RWPE2 (cell line): Measurements from ENCODE around the gene C11orf21.
A peak's percentile ranks its signal among the peaks of the same experiment; 100 is the strongest.

Experiments used
- ATAC-seq: fragments of 200-7000 bp; cut with Tn5 transposase; 3 replicates; pipeline ENCODE4 v1.9.1; 2021; ENCODE audit warnings: low read depth
- DNase-seq: peaks from one replicate; pipeline ENCODE4 v3.0.0-alpha.2; 2020; ENCODE audit warnings: low spot score
- H3K27ac ChIP-seq: fragments of 450-650 bp; 2 replicates; pipeline ENCODE4 v1.5.1; 2017; ENCODE audit warnings: mild to moderate bottlenecking; ENCODE audit not compliant: poor library complexity, severe bottlenecking
- H3K27me3 ChIP-seq: fragments of 250-450 bp; sonication (Bioruptor Pico); 2 replicates; pipeline ENCODE4 v1.5.1; 2021; ENCODE audit warnings: mild to moderate bottlenecking, moderate library complexity; ENCODE audit not compliant: insufficient read depth, poor library complexity, severe bottlenecking
- H3K36me3 ChIP-seq: fragments of 250-450 bp; sonication (Bioruptor Pico); 2 replicates; pipeline ENCODE4 v1.5.1; 2020; ENCODE audit warnings: low read depth, mild to moderate bottlenecking, moderate library complexity
- H3K4me1 ChIP-seq: fragments of 250-450 bp; sonication (Bioruptor Pico); 2 replicates; pipeline ENCODE4 v1.5.1; 2021; ENCODE audit warnings: mild to moderate bottlenecking, moderate library complexity; ENCODE audit not compliant: insufficient read depth, poor library complexity, severe bottlenecking
- H3K4me3 ChIP-seq: fragments of 250-450 bp; sonication (Bioruptor Pico); 2 replicates; pipeline ENCODE4 v1.5.1; 2021; ENCODE audit warnings: mild to moderate bottlenecking, moderate library complexity; ENCODE audit not compliant: severe bottlenecking
- H3K9me3 ChIP-seq: fragments of 250-450 bp; sonication (Bioruptor Pico); 2 replicates; pipeline ENCODE4 v1.5.1; 2021; ENCODE audit warnings: mild to moderate bottlenecking, moderate library complexity; ENCODE audit not compliant: severe bottlenecking
- CTCF ChIP-seq: fragments of 450-650 bp; IDR thresholded peaks from one replicate; pipeline ENCODE4 v1.5.1; 2017; ENCODE audit warnings: mild to moderate bottlenecking, moderate library complexity; ENCODE audit not compliant: poor library complexity, severe bottlenecking

C11orf21 gene

GRCh38 chr11:2317354-2318050, 15.8 kb upstream of the C11orf21 start:
- Histone ChIP-seq H3K9me3 (no peaks in the 10 kb centered on the region), H3K4me1 (no peaks in the 10 kb centered on the region), H3K4me3 (no peak overlapping the region), H3K27me3 (no peaks in the 10 kb centered on the region), H3K36me3 (no peaks in the 10 kb centered on the region), H3K27ac (no peak overlapping the region)
- TF ChIP-seq CTCF, result no peak
- ATAC-seq (no peak), DNase-seq (no peak)

GRCh38 chr11:2316963-2317244, 15.2 kb upstream of the C11orf21 start:
- ATAC-seq (no peak), DNase-seq (no peak)
- Histone ChIP-seq H3K9me3 (no peaks in the 10 kb centered on the region), H3K27ac (no peak overlapping the region), H3K27me3 (no peaks in the 10 kb centered on the region), H3K36me3 (no peaks in the 10 kb centered on the region), H3K4me3 (no peak overlapping the region), H3K4me1 (no peaks in the 10 kb centered on the region)
- TF ChIP-seq CTCF, result no peak

- H3K27me3 ChIP-seq, result no peaks in the 10 kb centered on the region
- no peaks in the 10 kb centered on the region for H3K9me3 ChIP-seq
- ATAC-seq (no peak), DNase-seq (peak; percentile 30)
- no peaks in the 10 kb centered on the region for H3K36me3 ChIP-seq
- TF ChIP-seq CTCF, result no peak
- H3K4me1 ChIP-seq, result no peaks in the 10 kb centered on the region
- no peak overlapping the region for H3K4me3 ChIP-seq
- H3K27ac ChIP-seq, result no peak overlapping the region
Measured at GRCh38 chr11:2316169-2316962, 14.6 kb upstream of the C11orf21 start.

- Histone ChIP-seq H3K4me3 (no peak overlapping the region), H3K4me1 (no peaks in the 10 kb centered on the region), H3K27me3 (no peaks in the 10 kb centered on the region), H3K9me3 (no peaks in the 10 kb centered on the region), H3K27ac (no peak overlapping the region), H3K36me3 (no peaks in the 10 kb centered on the region)
- no peak for ATAC-seq
- no peak for TF ChIP-seq CTCF
- peak; percentile 52 for DNase-seq
Measured at GRCh38 chr11:2315395-2316168, 13.9 kb upstream of the C11orf21 start.
